ENCODE measurements around the gene TFF2.

Gene TFF2

DNA sequence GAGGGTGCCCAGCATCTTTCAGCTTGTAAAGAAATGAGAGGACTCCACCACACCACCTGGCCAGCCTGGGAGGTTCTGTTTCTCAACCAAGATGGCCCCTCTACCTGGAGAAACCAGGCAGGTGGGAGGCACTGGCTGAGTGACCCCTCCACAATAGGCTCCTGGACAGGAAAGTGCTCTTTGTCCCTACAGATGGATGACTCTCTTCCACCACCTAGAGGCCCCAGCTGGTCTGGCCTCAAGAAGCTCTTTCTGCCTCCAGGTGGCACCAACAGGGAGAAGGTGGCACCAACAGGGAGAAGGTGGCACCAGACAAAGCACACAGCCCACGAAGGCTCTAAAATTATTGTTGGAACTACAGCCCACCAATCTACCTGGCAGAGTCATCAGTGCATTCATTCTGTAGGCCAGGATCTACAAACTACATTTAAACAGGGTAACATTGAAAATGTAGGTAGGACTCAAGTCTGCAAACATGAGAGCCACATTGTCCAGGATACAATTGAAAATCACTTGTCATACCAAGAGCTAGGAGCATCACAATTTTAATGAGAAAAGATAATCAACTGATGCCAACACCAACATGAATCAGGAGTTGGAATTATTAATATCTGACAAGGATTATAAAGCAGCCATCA, 30.7 kb upstream of the TFF2 start:
- TF ChIP-seq, protein P1, sequence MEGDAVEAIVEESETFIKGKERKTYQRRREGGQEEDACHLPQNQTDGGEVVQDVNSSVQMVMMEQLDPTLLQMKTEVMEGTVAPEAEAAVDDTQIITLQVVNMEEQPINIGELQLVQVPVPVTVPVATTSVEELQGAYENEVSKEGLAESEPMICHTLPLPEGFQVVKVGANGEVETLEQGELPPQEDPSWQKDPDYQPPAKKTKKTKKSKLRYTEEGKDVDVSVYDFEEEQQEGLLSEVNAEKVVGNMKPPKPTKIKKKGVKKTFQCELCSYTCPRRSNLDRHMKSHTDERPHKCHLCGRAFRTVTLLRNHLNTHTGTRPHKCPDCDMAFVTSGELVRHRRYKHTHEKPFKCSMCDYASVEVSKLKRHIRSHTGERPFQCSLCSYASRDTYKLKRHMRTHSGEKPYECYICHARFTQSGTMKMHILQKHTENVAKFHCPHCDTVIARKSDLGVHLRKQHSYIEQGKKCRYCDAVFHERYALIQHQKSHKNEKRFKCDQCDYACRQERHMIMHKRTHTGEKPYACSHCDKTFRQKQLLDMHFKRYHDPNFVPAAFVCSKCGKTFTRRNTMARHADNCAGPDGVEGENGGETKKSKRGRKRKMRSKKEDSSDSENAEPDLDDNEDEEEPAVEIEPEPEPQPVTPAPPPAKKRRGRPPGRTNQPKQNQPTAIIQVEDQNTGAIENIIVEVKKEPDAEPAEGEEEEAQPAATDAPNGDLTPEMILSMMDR (IDR thresholded peaks at IDR 0.05) = peak; percentile 47
- H3K9me3 Mint-ChIP-seq = peaks cover 15% of the 10 kb centered on the region
- H3K4me1 Mint-ChIP-seq = peaks cover 14% of the 10 kb centered on the region
- DNase-seq = no peak
- no peak overlapping the region for H3K27ac Mint-ChIP-seq
- H3K4me3 Mint-ChIP-seq = no peak overlapping the region
- H3K36me3 Mint-ChIP-seq (ENCODE audit: low read depth) = no peaks in the 10 kb centered on the region
- H3K27me3 Mint-ChIP-seq (ENCODE audit: low read depth, poor library complexity) = peaks cover 37% of the 10 kb centered on the region

DNA sequence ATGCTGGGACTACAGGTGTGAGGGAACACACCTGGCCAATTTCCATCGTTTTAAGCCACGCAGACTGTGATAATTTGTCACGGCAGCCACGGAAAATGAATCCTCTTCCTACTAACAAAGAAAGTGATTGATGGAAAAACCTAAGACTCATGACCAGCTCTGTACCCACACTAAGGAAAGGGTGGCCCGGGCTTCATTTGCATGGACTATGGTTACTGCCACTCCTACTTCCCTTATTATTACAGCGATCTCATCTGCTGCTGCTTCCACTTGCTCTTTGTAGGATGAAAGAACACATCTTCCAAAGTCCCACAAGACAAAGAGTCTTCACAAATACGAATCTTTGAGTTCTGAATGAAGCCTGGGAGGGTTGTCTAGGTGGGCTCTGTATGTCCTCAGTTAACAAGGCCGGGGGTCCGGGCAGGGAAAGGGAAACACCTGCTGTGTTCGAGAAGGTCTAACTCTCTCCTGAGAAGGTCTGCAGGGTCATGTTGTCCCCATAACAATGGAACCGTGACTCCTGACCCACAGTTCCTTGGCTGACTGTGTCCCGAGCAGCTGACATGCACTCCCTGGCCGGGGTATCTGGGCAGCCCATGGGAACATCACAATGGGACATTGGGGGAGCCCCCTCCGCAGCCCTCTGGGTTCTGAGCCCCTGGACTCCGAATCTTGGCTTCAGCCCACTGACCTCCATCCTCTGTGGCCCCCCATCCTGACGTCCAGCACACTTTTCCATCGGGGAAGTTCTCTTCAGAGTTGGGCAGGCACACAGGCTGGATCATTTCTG, 28.8 kb upstream of the TFF2 start:
- DNase-seq = no peak
- no peak overlapping the region for H3K4me3 Mint-ChIP-seq
- H3K4me1 Mint-ChIP-seq = peaks cover 17% of the 10 kb centered on the region
- no peak overlapping the region for H3K27ac Mint-ChIP-seq
- peaks cover 15% of the 10 kb centered on the region for H3K9me3 Mint-ChIP-seq
- peaks cover 35% of the 10 kb centered on the region for H3K27me3 Mint-ChIP-seq (ENCODE audit: low read depth, poor library complexity)
- no peaks in the 10 kb centered on the region for H3K36me3 Mint-ChIP-seq (ENCODE audit: low read depth)
- TF ChIP-seq, protein P1 (IDR thresholded peaks at IDR 0.05) = no peak

GRCh38 chr21:42378418-42378817, 27.6 kb upstream of the TFF2 start:
- TF ChIP-seq, protein P1 (IDR thresholded peaks at IDR 0.05) = no peak
- H3K4me1 Mint-ChIP-seq = peaks cover 23% of the 10 kb centered on the region
- DNase-seq = no peak
- H3K36me3 Mint-ChIP-seq (ENCODE audit: low read depth) = no peaks in the 10 kb centered on the region
- peaks cover 15% of the 10 kb centered on the region for H3K9me3 Mint-ChIP-seq
- no peak overlapping the region for H3K4me3 Mint-ChIP-seq
- H3K27me3 Mint-ChIP-seq (ENCODE audit: low read depth, poor library complexity) = peaks cover 41% of the 10 kb centered on the region
- no peak overlapping the region for H3K27ac Mint-ChIP-seq

- Mint-ChIP-seq H3K36me3 (ENCODE audit: low read depth) (no peaks in the 10 kb centered on the region), H3K27ac (no peak overlapping the region), H3K9me3 (peaks cover 15% of the 10 kb centered on the region), H3K27me3 (ENCODE audit: low read depth, poor library complexity) (peaks cover 43% of the 10 kb centered on the region), H3K4me3 (no peak overlapping the region), H3K4me1 (peaks cover 28% of the 10 kb centered on the region)
- DNase-seq = no peak
- TF ChIP-seq, protein P1 (IDR thresholded peaks at IDR 0.05) = no peak
Observed at GRCh38 chr21:42377951-42378340, 27.2 kb upstream of the TFF2 start.

DNA sequence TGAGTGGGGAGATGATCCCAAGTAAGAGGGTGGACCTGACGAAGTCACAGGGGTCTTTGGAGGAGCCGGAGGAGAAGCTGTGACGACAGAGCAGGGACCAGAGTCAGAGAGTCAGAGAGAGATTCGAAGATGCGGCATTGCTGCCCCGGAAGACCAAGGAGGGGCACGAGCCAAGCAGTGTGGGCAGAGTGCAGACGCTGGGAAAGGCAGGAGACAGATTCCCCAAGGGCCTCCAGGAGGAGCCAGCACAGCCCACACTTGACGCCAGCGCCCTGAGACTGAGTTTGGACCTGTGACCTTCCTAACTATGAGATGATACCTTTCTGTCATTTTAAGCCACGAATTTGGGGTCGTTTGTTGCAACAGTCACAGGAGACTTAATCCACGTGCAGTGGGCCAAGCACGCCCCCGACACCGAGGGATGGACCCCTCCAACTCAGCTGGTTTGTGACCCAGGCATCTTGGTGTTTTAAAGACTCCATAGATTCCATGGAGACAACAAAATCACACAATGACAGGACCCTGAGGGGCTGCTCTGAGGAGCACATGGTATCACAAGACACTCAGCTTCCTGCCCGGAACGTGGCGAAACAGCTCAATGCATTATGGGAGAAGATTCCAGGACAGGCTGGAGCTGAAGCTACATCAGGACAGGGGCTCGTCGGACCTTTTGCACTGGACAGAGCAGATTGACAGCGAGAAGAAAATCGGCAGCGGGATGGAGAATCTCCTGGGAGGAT, 26.6 kb upstream of the TFF2 start:
- no peak for DNase-seq

More for the DNA sequence above, 26.6 kb upstream of the TFF2 start:
- Mint-ChIP-seq H3K9me3 (peaks cover 11% of the 10 kb centered on the region), H3K4me3 (no peak overlapping the region), H3K4me1 (peaks cover 29% of the 10 kb centered on the region), H3K36me3 (ENCODE audit: low read depth) (no peaks in the 10 kb centered on the region), H3K27me3 (ENCODE audit: low read depth, poor library complexity) (peaks cover 39% of the 10 kb centered on the region), H3K27ac (no peak overlapping the region)
- TF ChIP-seq, protein P1 (IDR thresholded peaks at IDR 0.05) = no peak
